ENCODE measurements around the gene TNFRSF11A.

Gene TNFRSF11A

GRCh38 chr18:62324917-62325805 lies at the start of gene TNFRSF11A:
Gene TNFRSF11A, plus strand, starts transcription at chr18:62325310. Its CDS starts 43 bp downstream, at chr18:62325353.
- DNase-seq, result no peak

- no peak for DNase-seq
These were observed 48.1 kb upstream of the TNFRSF11A start for GRCh38 chr18:62277045-62277444.

DNA sequence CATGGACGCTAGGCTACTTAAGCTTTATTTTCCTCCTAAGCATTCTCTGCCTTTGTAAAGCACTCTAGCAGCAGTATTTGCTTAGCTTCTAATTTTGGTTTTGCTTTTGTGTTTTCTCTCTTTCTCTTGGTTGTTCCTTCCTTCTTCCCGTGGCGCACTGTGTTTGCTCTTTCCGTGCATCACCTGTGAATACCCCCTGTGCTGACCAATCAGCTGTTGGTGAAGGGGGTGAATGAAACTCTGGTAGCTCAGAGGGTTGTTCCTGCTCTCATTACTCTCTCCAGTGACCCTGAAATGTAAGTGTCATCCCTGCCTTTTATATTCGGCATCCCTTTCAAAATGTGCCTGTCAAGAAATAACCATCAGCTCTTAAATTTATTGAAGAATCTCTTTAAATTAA lies 45.5 kb upstream of the TNFRSF11A start:
- no peak for DNase-seq

DNA sequence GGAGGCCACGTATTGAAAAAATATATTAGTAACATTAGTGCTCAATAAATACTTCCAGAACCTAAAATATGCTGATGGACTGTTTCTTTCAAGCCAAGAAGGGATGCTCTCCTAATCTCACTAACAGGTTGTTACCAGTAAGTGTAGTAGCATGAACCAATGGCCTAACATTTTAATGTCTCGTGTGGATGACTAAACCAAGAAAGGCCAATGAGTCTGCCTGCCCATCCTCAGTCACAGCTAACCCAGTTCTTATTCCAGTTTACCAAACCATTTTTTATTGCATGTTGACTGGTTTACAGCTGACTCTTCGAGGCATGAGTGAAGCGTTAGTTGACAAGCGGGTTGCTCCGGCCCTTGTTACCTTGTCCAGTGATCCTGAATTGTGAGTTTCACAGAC lies 45.1 kb upstream of the TNFRSF11A start:
- DNase-seq, result no peak

GRCh38 chr18:62280786-62281185 lies 44.3 kb upstream of the TNFRSF11A start:
- no peak for DNase-seq

- no peak for DNase-seq
These were observed 43.4 kb upstream of the TNFRSF11A start for GRCh38 chr18:62281684-62282083.

GRCh38 chr18:62282188-62282629 lies 42.9 kb upstream of the TNFRSF11A start:
- DNase-seq, result no peak

- DNase-seq, result no peak
These were observed 40.5 kb upstream of the TNFRSF11A start for GRCh38 chr18:62284637-62285036.

DNA sequence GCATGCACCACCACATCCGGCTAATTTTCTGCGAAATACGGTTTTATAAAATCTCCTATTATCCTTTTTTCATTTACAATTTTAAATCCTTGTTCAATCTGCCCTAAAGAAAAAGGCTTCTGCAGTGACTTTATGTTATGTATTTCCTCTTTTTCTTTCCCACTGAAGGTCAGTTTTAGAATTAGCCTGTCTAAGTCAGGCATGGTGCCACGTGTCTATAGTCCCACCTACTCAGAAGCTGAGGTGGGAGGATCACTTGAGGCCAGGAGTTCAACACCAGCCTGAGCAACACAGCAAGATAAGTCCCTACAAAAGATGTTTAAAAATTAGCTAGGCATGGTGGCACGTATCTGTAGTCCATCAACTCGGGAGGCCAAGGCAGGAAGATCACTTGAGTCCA lies 39.8 kb upstream of the TNFRSF11A start:
- DNase-seq, result no peak

- DNase-seq, result no peak
These were observed 37.1 kb upstream of the TNFRSF11A start for GRCh38 chr18:62287781-62288664.

- no peak for DNase-seq
These were observed 36.5 kb upstream of the TNFRSF11A start for GRCh38 chr18:62288665-62289008.

GRCh38 chr18:62289047-62289446 lies 36.1 kb upstream of the TNFRSF11A start:
- DNase-seq, result no peak

DNA sequence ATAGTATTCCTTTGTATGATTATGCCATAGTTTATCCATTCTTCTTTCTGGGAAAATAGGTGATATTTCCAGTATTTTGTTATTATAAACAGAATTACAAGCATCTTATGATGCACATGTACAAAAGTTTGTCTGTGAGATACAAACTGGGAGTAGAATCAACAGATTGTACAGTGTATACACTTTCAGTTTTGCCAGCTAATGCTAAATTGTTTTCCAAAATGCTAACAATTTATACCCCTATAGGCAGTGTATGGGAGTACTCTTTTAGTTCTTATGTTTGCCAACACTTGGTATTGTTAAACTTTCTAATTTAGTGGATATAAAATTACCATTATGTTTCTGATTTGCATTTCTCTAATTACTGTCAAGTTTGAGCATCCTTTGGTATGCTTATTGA lies 31.0 kb upstream of the TNFRSF11A start:
- DNase-seq, result no peak

DNA sequence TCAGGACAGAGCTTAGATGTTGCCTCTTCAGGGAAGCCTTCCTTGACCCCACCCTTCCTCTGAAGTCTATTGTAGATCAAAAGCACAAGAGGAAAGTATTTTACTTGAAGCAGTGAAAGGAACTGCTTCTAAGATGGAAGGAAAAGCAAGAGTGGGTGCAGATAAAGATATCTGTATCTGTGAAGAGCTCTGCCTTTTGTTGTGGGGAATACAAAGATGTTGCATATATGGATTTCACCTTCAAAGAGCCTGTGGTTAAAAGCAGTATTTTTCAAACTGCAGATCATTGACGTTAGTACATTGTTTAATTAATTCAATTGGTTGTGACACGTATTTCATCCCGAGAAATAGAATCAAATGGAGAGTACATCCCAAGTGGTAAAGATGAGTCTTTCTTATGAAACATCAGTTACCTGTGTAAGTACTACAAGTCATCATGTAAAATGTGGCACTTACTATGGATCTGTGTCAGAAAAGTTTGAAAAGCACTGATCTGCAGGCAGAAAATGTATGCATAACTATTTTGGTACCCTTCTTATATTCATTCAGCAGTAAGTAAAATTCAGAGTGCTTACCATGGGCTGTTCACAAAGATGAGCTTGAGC lies 24.6 kb upstream of the TNFRSF11A start:
- no peak for DNase-seq

DNA sequence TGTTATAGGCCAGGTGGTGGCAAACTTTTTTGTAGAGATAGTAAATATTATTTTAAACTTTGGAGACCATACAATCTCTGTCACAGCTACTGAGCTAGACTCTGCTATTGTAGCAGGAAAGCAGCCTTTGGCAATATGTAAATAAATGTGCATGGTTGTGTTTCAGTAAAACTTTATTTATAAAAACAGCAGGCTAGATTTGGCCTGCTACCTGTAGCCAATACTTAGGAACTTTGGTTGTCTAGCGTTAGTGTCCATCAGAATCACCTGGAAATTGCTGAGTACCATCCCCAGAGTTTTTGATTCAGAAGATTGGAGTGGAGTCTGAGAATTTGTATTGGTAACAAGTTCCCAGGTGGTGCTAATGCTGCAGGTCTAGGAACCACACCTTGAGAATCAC lies 23.8 kb upstream of the TNFRSF11A start:
- no peak for DNase-seq

DNA sequence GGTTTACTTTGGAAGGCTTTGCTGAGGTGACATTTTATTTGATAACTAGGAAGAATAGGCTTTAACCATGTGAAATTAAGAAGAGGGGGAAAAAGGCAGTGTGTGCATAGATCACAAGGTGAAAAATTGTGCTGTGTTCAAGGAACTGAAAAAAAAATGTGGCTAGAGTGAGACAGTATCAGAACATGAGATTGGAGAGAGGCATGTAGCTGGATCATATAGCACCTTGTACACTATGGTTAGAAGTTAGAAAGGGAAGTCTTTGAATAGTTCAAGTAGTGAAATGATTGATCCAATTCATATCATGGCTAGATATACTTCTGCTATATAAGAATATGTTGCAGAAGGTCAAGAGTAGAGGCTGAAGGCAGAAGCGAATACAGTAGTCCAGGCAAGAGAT lies 12.3 kb upstream of the TNFRSF11A start:
- no peak for DNase-seq

- no peak for DNase-seq
These were observed 6.6 kb upstream of the TNFRSF11A start for GRCh38 chr18:62318228-62319180.

GRCh38 chr18:62321201-62321600 lies 3.9 kb upstream of the TNFRSF11A start:
- DNase-seq, result no peak

DNA sequence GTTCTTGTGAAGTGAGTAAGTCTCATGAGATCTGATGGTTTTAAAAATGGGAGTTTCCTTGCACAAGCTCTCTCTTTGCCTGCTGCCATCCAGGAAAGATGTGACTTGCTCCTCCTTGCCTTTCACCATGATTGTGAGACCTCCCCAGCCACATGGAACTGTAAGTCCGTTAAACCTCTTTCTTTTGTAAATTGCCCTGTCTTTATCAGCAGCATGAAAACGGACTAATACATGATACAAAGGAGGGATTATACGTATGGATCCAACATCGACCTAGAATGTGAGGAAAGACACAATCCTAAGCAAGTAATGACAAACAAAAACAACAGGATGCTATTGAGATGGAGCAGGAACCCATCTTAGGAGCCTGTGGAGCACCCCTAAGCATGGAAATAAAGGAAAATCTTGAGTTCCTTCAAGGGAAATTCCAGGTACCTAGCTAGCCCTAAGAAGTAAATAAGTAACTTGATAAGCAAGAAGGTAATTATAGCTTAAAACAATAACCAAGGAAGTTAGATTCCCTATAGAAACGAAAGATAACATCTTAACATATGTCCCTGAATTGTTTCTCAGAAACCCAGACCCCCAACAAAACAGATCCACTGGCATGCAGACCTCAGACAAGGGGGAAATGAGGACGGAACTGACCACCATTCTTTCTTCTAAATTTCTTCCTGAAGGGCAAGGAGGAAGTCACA lies 1.5 kb upstream of the TNFRSF11A start:
- DNase-seq, result no peak

DNA sequence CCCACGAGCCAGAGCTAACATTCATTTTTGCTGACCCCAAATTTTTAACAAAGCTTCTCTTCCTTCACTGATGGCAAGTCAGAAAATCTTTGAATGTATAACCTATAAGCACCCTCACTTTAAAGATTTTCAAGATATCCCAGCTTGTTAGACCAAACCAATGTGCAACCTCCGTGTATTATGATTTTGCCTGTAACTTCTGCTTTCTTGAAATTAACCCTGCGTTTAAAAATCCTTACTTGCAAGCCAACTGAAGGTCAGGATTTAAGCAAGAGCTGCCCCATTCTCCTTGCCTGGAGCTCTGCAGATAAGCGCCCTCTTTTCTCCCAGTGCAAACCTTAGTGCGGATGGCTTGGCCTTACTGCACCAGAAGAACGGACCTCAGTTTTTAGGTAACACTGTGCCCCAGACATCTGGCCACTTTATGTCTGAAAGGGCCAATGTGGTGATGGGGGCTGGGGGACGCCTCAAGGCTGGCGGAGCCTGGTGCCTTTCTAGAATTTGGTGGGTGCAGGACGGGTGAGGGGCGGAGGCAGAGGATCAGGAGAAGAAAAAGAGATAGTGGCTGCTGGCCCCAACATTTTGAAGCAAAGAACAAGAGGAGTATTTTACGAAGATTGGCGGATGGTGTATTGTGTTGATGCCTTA lies 805 bp upstream of the TNFRSF11A start:
- no peak for DNase-seq
